NCI-H82 treated with DMSO at 0.1 percent for 48 hours (cell line): Measurements from ENCODE around the gene MAN2A2.
"Not testable (repeated sequence)": the region's sequence is repeated elsewhere in the genome, so short reads cannot be mapped to it uniquely, and the experiment has no call there.

Experiments
- DNase-seq: peaks from one replicate; lab custom pipeline; 2025; ENCODE audit not compliant: unreplicated experiment; lab: John Stamatoyannopoulos, UW

MAN2A2 gene

GRCh38 chr15:90871139-90871715 lies 31.9 kb upstream of the MAN2A2 start:
- DNase-seq = no peak

DNA sequence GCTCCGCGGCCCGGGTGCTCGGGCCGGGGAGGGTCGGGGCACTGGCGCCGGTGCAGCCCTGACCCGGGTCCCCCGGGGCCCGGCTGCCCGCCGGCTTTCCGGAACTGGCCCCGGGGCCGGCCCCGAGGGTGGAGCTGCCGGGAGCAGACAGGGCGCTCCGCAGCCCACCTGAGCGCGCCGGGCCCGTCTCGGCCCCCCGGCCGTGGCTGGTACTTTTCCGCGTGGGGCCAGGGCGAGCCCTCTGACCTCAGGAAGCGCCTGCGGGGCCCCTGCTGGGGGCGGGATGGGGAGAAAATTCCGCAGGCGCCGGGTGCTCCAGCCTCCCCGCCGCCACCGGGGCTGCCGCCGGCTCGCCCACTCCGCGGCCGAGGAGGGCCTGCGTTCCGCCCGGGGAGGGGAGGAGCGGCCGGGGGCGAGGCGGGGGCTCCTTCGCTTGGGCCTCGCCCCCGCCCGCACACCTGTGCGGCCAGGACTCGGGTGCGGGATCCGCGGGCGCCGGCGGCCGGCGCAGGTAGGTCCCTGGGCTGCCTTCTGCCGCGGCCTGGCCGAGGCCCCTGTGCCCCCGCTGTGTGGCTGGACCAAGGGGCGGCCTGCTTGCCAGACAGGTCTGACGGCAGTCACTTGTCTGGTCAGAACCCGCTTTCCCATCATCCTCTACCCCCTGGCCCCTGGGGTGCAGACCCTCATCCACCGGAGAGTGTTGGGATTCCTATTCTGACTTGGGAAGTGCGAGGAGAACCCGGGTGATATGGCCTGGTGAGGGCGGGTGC lies 31.2 kb upstream of the MAN2A2 start:
- DNase-seq = no peak

DNA sequence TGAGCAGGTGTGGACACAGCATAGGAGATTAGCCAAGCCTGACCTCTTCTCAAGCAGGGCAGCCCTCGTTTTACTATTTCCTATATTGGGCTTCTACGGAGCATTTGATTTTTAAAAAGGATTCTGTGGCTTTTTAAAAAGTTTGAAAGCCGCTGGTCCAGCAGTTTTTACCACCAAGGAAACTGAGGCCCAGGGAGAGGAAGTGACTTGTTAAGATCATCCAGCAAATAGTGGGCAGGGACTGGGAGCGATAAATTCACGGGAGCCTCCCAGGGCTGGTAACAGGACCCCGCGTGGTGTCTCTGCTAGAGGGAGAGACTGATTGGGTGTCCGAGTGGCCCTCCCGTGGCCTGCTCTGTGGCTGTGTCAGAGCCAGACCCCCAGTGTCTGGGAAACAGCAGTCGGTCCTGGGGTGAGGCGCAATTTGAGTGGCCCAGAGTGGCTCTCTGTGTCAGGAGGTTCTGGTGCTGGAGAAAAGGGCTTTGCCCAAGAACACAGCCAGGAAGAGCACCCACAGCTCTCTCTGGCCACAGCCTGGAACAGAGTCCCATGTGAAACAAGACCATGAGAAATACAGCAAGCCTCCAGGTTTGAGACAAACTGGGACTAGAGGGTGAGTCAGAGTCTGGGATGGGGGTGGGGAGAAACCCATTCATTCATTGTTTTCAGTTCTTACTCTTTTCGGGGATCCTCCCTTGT lies 30.5 kb upstream of the MAN2A2 start:
- DNase-seq = no peak

- no peak for DNase-seq
Observed at GRCh38 chr15:90873488-90873997, 29.6 kb upstream of the MAN2A2 start.

DNA sequence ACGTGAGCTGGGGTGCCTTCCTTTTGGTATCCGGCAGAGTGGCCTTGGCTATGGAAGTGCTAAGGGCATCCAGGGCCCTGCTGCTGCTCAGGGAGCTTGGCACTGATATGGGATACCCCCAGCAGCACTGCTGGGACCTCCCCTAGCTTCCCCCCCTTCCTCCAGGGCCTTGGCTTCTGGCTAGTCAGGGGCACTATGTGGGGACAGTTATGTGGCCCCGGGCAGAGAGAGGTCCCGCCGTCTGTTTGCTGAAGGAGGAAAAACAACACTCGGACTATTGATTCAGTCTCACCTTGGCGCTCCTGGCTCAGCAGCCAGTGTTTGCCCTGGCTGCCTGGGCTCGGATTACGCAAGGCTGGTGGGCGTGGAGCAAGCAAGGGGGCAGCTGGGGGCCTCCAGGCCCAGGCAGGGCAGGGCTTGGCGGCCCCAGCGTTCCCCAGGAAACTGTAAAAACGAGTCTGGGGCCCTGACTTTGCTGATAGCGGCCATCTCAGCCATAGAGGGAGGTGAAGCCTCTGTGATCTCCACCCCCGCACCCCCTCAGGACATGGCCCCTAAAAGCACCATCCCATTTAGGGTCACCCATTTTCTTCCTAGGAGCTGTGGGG lies 29.0 kb upstream of the MAN2A2 start:
- no peak for DNase-seq

DNA sequence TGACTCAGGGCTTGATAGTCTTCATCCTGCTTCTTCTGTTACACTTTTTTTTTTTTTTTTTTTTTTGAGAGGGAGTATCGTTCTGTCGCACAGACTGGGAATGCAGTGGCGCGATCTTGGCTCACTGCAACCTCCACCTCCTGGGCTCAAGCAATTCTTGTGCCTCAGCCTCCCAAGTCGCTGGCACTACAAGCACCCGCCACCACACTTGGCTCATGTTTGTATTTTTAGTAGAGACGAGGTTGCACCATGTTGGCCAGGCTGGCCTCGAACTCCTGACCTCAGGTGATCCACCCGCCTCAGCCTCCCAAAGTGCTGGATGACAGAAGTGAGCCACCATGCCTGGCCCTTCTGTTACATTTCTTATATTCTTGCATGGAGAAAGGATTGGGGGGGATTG lies 28.1 kb upstream of the MAN2A2 start:
- not testable (repeated sequence) for DNase-seq

- DNase-seq = no peak
Observed at GRCh38 chr15:90875549-90875981, 27.5 kb upstream of the MAN2A2 start.

DNA sequence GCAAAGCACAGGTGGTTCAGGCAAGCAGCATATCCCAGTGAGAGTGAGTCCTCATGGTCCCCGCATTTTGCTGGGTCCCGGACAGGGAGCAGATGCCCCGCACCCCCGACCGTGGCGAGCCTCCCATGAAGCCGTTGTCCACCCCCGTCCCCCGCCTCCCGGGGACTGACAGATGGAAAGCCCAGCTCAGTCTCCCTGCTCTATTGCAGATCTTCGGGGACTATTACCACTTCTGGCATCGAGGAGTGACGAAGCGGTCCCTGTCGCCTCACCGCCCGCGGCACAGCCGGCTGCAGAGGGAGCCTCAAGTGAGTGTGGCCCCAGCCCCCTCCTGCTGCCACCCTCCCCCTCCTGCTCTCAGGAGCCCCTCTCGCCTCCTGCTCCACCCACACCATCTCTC lies 27.1 kb upstream of the MAN2A2 start:
- no peak for DNase-seq

GRCh38 chr15:90876512-90877170 lies 26.5 kb upstream of the MAN2A2 start:
- no peak for DNase-seq

GRCh38 chr15:90877315-90877714 lies 25.8 kb upstream of the MAN2A2 start:
- DNase-seq = no peak

DNA sequence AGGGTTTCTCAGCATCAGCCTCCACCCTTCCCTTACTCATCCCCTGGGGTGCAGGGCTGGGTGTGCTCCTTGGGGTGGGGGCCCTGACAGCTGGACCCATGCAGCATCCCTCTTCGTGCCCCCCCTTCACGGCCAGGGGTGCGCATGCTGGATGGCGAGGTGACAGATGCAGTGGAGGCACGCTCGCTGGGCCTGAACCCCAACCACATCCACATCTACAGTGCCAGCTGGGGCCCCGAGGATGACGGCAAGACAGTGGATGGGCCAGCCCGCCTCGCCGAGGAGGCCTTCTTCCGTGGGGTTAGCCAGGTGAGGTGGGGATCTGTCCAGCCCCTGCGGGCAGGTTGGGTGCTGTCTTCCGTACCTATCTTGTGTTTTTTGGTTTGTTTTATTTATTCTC lies 25.1 kb upstream of the MAN2A2 start:
- no peak for DNase-seq

DNA sequence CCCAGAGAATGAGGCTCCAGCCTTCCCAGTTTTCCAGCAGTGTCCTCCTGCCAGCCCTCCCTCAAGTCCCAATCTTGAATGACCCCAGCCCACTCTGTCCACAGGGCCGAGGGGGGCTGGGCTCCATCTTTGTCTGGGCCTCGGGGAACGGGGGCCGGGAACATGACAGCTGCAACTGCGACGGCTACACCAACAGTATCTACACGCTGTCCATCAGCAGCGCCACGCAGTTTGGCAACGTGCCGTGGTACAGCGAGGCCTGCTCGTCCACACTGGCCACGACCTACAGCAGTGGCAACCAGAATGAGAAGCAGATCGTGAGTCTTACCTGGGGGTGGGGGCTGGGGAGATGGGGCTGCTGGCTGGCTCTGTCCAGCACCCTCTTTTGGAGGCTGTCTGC lies 24.4 kb upstream of the MAN2A2 start:
- DNase-seq = no peak

- no peak for DNase-seq
Observed at GRCh38 chr15:90879730-90880366, 23.3 kb upstream of the MAN2A2 start.

GRCh38 chr15:90880381-90881145 lies 22.5 kb upstream of the MAN2A2 start:
- no peak for DNase-seq

- DNase-seq = no peak
Observed at GRCh38 chr15:90881181-90881977, 21.7 kb upstream of the MAN2A2 start.

- DNase-seq = no peak
Observed at GRCh38 chr15:90881978-90882721, 21.0 kb upstream of the MAN2A2 start.

- DNase-seq = no peak
Observed at GRCh38 chr15:90882781-90883525, 20.1 kb upstream of the MAN2A2 start.

DNA sequence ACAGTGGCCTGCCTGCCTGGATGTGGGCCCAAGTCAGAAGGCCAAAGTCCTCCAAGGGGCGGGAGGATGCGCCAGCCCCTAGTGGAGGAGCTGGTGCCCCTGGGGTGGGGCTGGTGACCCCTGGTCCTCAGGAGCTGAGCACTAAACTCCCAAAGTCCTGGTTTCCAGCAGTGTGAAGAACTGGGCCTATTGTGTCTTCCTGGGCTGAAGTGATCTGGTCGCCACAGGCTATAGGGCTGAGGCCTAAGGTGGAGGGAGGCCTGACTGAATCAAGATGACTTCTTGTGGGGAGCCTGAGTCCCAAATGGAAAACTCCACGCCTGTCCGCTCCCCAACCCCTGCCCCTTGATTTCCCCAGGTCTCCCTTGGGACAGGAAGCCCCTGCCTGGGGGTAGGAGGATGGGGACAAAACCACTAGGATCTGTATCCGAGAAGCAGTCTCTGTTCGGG lies 19.6 kb upstream of the MAN2A2 start:
- DNase-seq = no peak
